K562 (cell line): Measurements from ENCODE around the gene PTPRR. TPM values are rescaled to one million over a fixed set of nuclear protein-coding genes. Genes with fewer than 3 reads are reported as not detected.

ENCODE experiments used
- ARNT ChIP-seq, 2 experiments: fragments of 450-650 bp; IDR thresholded peaks; 2 replicates each; pipeline ENCODE4 v1.6.1; 2016; ENCODE audit warnings: mild to moderate bottlenecking in 1 of 2
- BRD9 ChIP-seq: fragments of 450-650 bp; IDR thresholded peaks from 2 replicates; pipeline ENCODE4 v1.6.1; 2018; ENCODE audit warnings: low read depth; ENCODE audit not compliant: partially characterized antibody
- CBFA2T2 ChIP-seq: fragments of 450-650 bp; conservative IDR thresholded peaks from 2 replicates; pipeline ENCODE4 v1.6.1; 2017; ENCODE audit warnings: mild to moderate bottlenecking
- CREB3 ChIP-seq: fragments of 450-650 bp; conservative IDR thresholded peaks from 2 replicates; pipeline ENCODE4 v1.6.1; 2016; ENCODE audit warnings: missing genetic modification characterization, low read depth, mild to moderate bottlenecking, missing compliant biosample characterization, moderate library complexity
- CTBP1 ChIP-seq: fragments of 450-650 bp; IDR thresholded peaks from 2 replicates; pipeline ENCODE4 v1.6.1; 2016; ENCODE audit warnings: borderline replicate concordance
- HMBOX1 ChIP-seq: sonication (generic); IDR thresholded peaks from 2 replicates; pipeline ENCODE4 v1.6.1; 2016
- HMG20B ChIP-seq: fragments of 250-450 bp; sonication (Bioruptor Pico); IDR thresholded peaks from 2 replicates; pipeline ENCODE4 v1.5.0; 2021; ENCODE audit warnings: mild to moderate bottlenecking
- MED1 ChIP-seq: sonication (generic); formaldehyde crosslinking; IDR thresholded peaks from 2 replicates; pipeline ENCODE4 v1.8.1; 2023; ENCODE audit warnings: missing genetic modification reagents, borderline replicate concordance
- MTF1 ChIP-seq: fragments of 250-450 bp; sonication (Bioruptor Pico); IDR thresholded peaks from 2 replicates; pipeline ENCODE4 v1.9.0; 2021; ENCODE audit warnings: moderate library complexity, mild to moderate bottlenecking, inconsistent platforms, borderline replicate concordance
- MYC ChIP-seq, 2 experiments: fragments of 250-450 bp in 1 of 2; sonication (Bioruptor Pico) in 1 of 2; IDR thresholded peaks; 2 replicates each; pipeline versions ENCODE4 v1.5.1 to v1.6.1; 2012 to 2021; ENCODE audit warnings: low read depth in 2 of 2, borderline replicate concordance in 1 of 2, improper control_type of control experiment in 1 of 2, low read length in 1 of 2, mild to moderate bottlenecking in 1 of 2, moderate library complexity in 1 of 2
- ZBTB40 ChIP-seq, 2 experiments: fragments of 450-650 bp in 1 of 2; sonication (generic) in 1 of 2; formaldehyde crosslinking in 1 of 2; IDR thresholded peaks; 2 replicates each; pipeline versions ENCODE4 v1.7.1 to v1.9.0; 2016 to 2022; ENCODE audit warnings: inconsistent platforms in 1 of 2, mild to moderate bottlenecking in 1 of 2, missing genetic modification reagents in 1 of 2
- ZNF146 ChIP-seq: IDR thresholded peaks from one replicate; pipeline ENCODE4 v1.6.1; 2018; ENCODE audit warnings: missing compliant biosample characterization; ENCODE audit not compliant: unreplicated experiment
- ZNF408 ChIP-seq: fragments of 250-450 bp; sonication (Bioruptor Pico); IDR thresholded peaks from 2 replicates; pipeline ENCODE4 v1.4.0; 2020; ENCODE audit warnings: low read depth, mild to moderate bottlenecking, moderate library complexity
- ZNF584 ChIP-seq: fragments of 200-800 bp; sonication (Bioruptor generic); IDR thresholded peaks from 2 replicates; pipeline ENCODE4 v1.6.1; 2016; ENCODE audit warnings: low read depth, mild to moderate bottlenecking, missing genetic modification characterization, missing compliant biosample characterization
- ZNF644 ChIP-seq: fragments of 200-800 bp; sonication (Bioruptor generic); IDR thresholded peaks from 2 replicates; pipeline ENCODE4 v1.6.1; 2016; ENCODE audit warnings: low read depth, missing genetic modification characterization, missing compliant biosample characterization
- ZNF76 ChIP-seq: fragments of 250-450 bp; sonication (Bioruptor Pico); IDR thresholded peaks from 2 replicates; pipeline ENCODE4 v1.4.0; 2020; ENCODE audit warnings: mild to moderate bottlenecking, moderate library complexity, borderline replicate concordance
- polyA plus RNA-seq, 8 experiments: library from polyadenylated mRNA; depleted of rRNA in 4 of 8; stranded (reverse) in 5 of 8; unstranded in 3 of 8; fragments of >200 nt; fragmentation: Nextera tagmentation in 2 of 8; fragmentation: Illumina TruSeq in 1 of 8; extraction: Ambion mirVana in 2 of 8; extraction: Trizol in 1 of 8; gene quantifications; 2 replicates each; pipeline versions ENCODE4 v1.2.1 to v1.2.3, GENCODE V29; 2011 to 2014; ENCODE audit warnings: inconsistent platforms in 1 of 8, missing spikeins in 1 of 8
- total RNA-seq, 7 experiments: library from RNA; depleted of rRNA in 6 of 7; stranded (reverse); fragments of >200 nt in 6 of 7; fragmentation: Illumina TruSeq in 2 of 7; extraction: Trizol in 2 of 7; gene quantifications; 2 replicates each; pipeline versions ENCODE4 v1.2.1 to v1.2.3, GENCODE V29; 2011 to 2021; ENCODE audit warnings: low replicate concordance in 1 of 7

The PTPRR gene
- total and polyA plus RNA-seq, 9 of the 15 experiments (the other 6 are each of a cell fraction or from before 2014, with no cell fraction given), result 6.6 to 41.7 (median 12.3) TPM

- 0 out of 2 replicates have a peak, but pooled peaks have one; percentile 44 for TF ChIP-seq ZNF76
- TF ChIP-seq MTF1, result no peak
- no peak for TF ChIP-seq ZNF146 (CRISPR knock-in tag)
- no peak for TF ChIP-seq ZBTB40 (IDR thresholded peaks at IDR 0.05)
- no peak for TF ChIP-seq ZBTB40 (CRISPR knock-in tag; IDR thresholded peaks at IDR 0.05)
- no peak; the same call in 1 of the 2 replicates for TF ChIP-seq ZNF644 (tag)
- TF ChIP-seq ZNF408 (CRISPR knock-in tag), result no peak
- no peak for TF ChIP-seq HMG20B
- TF ChIP-seq ZNF584 (CRISPR knock-in tag), result peak; percentile 10; the same call in 1 of the 2 replicates
- no peak for TF ChIP-seq CBFA2T2
- 0 out of 2 replicates have a peak, but pooled peaks have one; percentile 11 for TF ChIP-seq MYC (IDR thresholded peaks at IDR 0.05; ENCODE audit: low read depth, low read length)
- no peak for TF ChIP-seq MYC (CRISPR knock-in tag; IDR thresholded peaks at IDR 0.05; ENCODE audit: borderline replicate concordance, low read depth)
- TF ChIP-seq BRD9, result peak; percentile 72
- TF ChIP-seq CREB3 (tag), result no peak
- no peak for TF ChIP-seq HMBOX1
- TF ChIP-seq ARNT (IDR thresholded peaks at IDR 0.05), result no peak
- no peak; the same call in 1 of the 2 replicates for TF ChIP-seq CTBP1
- no peak for TF ChIP-seq MED1 (CRISPR knock-in tag)
These were observed 330.5 kb downstream of the PTPRR start (continued) for GRCh38 chr12:70590051-70590450.
